ENCODE results near the gene RNU1-1. TPM values are rescaled to one million over a fixed set of nuclear protein-coding genes. Genes with fewer than 3 reads are reported as not detected.

Gene RNU1-1
- total and polyA plus RNA-seq, 12 donors, result 635 to 5,242 (median 1,949) TPM; not detected in 2

DNA sequence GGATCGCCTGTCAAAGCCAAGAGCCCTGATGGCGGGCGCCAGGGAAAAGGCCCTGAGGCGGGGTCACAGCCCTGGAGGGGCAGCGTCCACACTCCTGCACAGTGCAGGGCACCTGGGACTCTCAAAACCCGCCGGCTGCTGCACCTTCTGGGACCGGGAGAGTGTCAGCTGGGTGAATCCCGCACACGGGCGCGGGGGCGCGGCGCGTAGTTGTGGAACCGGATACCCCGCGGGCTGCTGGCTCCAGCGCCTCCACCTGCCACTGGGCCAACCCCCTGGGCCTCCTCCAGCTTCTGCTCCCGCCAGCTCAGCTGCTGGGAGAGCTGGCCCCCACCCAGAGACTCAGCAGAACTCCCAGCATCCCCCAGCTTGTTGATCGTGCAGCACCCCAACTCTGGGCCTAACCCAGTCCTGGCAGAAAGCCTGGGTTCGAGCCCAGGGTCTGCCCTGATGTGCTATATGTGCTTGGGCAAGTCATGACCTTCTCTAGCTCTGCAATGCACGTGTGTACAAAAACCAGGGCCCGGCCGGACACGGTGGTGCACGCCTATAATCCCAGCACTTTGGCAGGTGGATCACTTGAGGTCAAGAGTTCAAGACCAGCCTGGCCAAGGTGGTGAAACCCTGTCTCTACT, 39.8 kb downstream of the RNU1-1 start:
- Histone ChIP-seq H3K4me3 (no peak overlapping the region), H3K27ac (no peak overlapping the region), H3K9me3 (no peaks in the 10 kb centered on the region), H3K36me3 (peaks cover 0 to 86% (median 22%) of the 10 kb centered on the region in 9 donors), H3K4me1 (no peaks in the 10 kb centered on the region), H3K27me3 (no peaks in the 10 kb centered on the region)
- no peak for TF ChIP-seq CTCF (IDR thresholded peaks at IDR 0.05)
- intact Hi-C loops (cut with DNase I), result no loop called here
- WGBS, 2 donors, result 95% methylated on average over 28 of the region's 28 CpGs
- ATAC-seq (peak in 1 of 8 donors; percentile 35), DNase-seq (no peak)

GRCh38 chr1:16468558-16468957, 45.5 kb downstream of the RNU1-1 start:
- no peak for ATAC-seq

DNA sequence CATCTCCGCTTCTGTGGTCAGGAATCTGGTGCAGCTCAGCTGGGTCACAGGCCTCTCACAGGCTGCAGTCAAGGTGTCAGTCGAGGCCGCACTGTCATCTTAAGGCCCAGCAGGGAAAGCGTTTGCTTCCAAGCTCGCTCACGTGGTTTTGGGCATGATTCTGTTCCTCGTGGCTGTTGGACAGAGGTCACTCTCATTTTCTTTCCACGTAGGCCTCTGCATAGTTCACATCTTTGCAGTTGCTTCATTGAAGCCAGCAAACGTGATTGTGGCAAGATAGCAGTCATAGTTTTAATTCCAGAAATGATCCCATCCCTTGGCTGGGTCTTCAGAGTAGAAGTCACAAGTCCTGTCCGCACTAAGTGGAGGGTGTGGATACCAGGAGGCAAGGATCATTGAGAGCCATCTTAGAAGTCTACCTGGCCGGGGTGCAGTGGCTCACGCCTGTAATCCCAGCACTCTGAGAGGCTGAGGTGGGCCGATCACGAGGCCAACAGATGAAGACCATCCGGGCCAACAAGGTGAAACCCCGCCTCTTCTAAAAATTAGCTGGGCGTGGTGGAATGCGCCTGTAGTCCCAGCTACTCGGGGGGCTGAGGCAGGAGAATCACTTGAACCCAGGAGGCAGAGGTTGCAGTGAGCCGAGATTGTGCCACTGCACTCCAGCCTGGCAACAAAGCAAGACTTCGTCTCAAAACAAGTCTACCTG, 49.0 kb downstream of the RNU1-1 start:
- TF ChIP-seq CTCF (IDR thresholded peaks at IDR 0.05), result no peak
- H3K9me3 ChIP-seq, result no peaks in the 10 kb centered on the region
- H3K27ac ChIP-seq, result no peak overlapping the region
- H3K4me1 ChIP-seq, result no peaks in the 10 kb centered on the region
- ATAC-seq (no peak), DNase-seq (no peak)
- peaks cover 0 to 64% (median 20%) of the 10 kb centered on the region in 9 donors for H3K36me3 ChIP-seq
- intact Hi-C loops (cut with DNase I), result no loop called here
- no peak overlapping the region for H3K4me3 ChIP-seq
- WGBS, 2 donors, result 91 to 92% methylated on average over 21 of the region's 21 CpGs
- no peaks in the 10 kb centered on the region for H3K27me3 ChIP-seq

More at GRCh38 chr1:16468558-16468957, 45.5 kb downstream of the RNU1-1 start:
- TF ChIP-seq CTCF (IDR thresholded peaks at IDR 0.05), result no peak
- no peaks in the 10 kb centered on the region for H3K4me1 ChIP-seq
- peaks cover 0 to 61% (median 6%) of the 10 kb centered on the region in 9 donors for H3K36me3 ChIP-seq
- intact Hi-C loops (cut with DNase I), result no loop called here
- no peak overlapping the region for H3K4me3 ChIP-seq
- H3K27ac ChIP-seq, result no peak overlapping the region
- H3K27me3 ChIP-seq, result no peaks in the 10 kb centered on the region
- H3K9me3 ChIP-seq, result no peaks in the 10 kb centered on the region
- 75 to 81% methylated on average over 3 of the region's 3 CpGs for WGBS, 2 donors
- no peak for DNase-seq

Other genes starting within 250 kb of the RNU1-1 start
- gene FBXO42, start 161.8 kb downstream of the RNU1-1 start, total RNA-seq, result 10 to 100 TPM; 17.3 to 26.6 (median 21.4) TPM
- gene FBXO42, start 161.8 kb downstream of the RNU1-1 start, polyA plus RNA-seq, result 10 to 100 TPM; 12.4 to 14.8 TPM
- gene SZRD1, start 147.0 kb downstream of the RNU1-1 start, total RNA-seq, result 100 to 1,000 TPM in 6 of 10 donors, 10 to 100 TPM in 4; 87.1 to 131 (median 102) TPM
- 100 to 1,000 TPM in 1 of 2 donors, 10 to 100 TPM in 1; 37.8 to 111 TPM for gene SZRD1, start 147.0 kb downstream of the RNU1-1 start, polyA plus RNA-seq
- not detected for gene SPATA21, start 76.9 kb downstream of the RNU1-1 start, total RNA-seq
- under 1 TPM; 0.15 to 0.20 TPM for gene SPATA21, start 76.9 kb downstream of the RNU1-1 start, polyA plus RNA-seq
- 10 to 100 TPM in 8 of 10 donors, 1 to 10 TPM in 2; 7.9 to 34.0 (median 11.7) TPM for gene NECAP2, start 73.6 kb downstream of the RNU1-1 start, total RNA-seq
- gene NECAP2, start 73.6 kb downstream of the RNU1-1 start, polyA plus RNA-seq, result 10 to 100 TPM; 17.4 to 18.7 TPM
- gene NBPF1, start 99.3 kb upstream of the RNU1-1 start, total RNA-seq, result 10 to 100 TPM in 7 of 10 donors, 1 to 10 TPM in 3; 6.0 to 15.2 (median 12.2) TPM
- 1 to 10 TPM; 2.8 to 5.6 TPM for gene NBPF1, start 99.3 kb upstream of the RNU1-1 start, polyA plus RNA-seq
- 1,000 to 10,000 TPM in 8 of 10 donors, 100 to 1,000 TPM in 2; 635 to 5,242 (median 1,949) TPM for gene RNU1-3, start 152.7 kb upstream of the RNU1-1 start, total RNA-seq
- not detected for gene RNU1-3, start 152.7 kb upstream of the RNU1-1 start, polyA plus RNA-seq
- 1,000 to 10,000 TPM in 8 of 10 donors, 100 to 1,000 TPM in 2; 635 to 5,242 (median 1,949) TPM for gene RNU1-4, start 226.2 kb upstream of the RNU1-1 start, total RNA-seq
- not detected for gene RNU1-4, start 226.2 kb upstream of the RNU1-1 start, polyA plus RNA-seq

Measured in heart right ventricle (tissue), 16 donors.